GM23338 (cell line): ENCODE data around the gene CENPI. TPM values are rescaled to one million over a fixed set of nuclear protein-coding genes. Genes with fewer than 3 reads are reported as not detected.

Source experiments
- ATAC-seq: fragments of 200-7000 bp; cut with Tn5 transposase; 3 replicates; pipeline ENCODE4 v1.9.1; 2020
- DNase-seq: peaks from one replicate; pipeline ENCODE4 v3.0.0-alpha.2; 2015; ENCODE audit warnings: low spot score
- H2AFZ ChIP-seq: fragments of 200-600 bp; sonication (generic); 2 replicates; pipeline ENCODE4 v1.8.0; 2016; ENCODE audit warnings: antibody characterized with exemption, mild to moderate bottlenecking, moderate library complexity
- H3F3A ChIP-seq: fragments of 200-600 bp; sonication (generic); replicated peaks from 2 replicates; pipeline ENCODE4 v1.8.0; 2017; ENCODE audit warnings: antibody characterized with exemption, mixed run types, low read depth
- H3K27ac ChIP-seq: fragments of 200-600 bp; sonication (generic); 2 replicates; pipeline ENCODE4 v1.6.1; 2016; ENCODE audit warnings: low read depth
- H3K27me3 ChIP-seq: fragments of 200-600 bp; sonication (generic); 2 replicates; pipeline ENCODE4 v1.8.0; 2016; ENCODE audit warnings: mild to moderate bottlenecking, mixed run types, moderate library complexity; ENCODE audit not compliant: insufficient read depth
- H3K36me3 ChIP-seq: fragments of 200-600 bp; sonication (generic); 2 replicates; pipeline ENCODE4 v1.8.0; 2016; ENCODE audit warnings: mild to moderate bottlenecking; ENCODE audit not compliant: insufficient read depth
- H3K4me1 ChIP-seq: fragments of 200-600 bp; sonication (generic); 2 replicates; pipeline ENCODE4 v1.8.0; 2016; ENCODE audit warnings: mild to moderate bottlenecking, moderate library complexity; ENCODE audit not compliant: insufficient read depth
- H3K4me2 ChIP-seq: fragments of 200-600 bp; sonication (generic); 2 replicates; pipeline ENCODE4 v1.7.1; 2017; ENCODE audit warnings: mixed run types
- H3K4me3 ChIP-seq: fragments of 200-600 bp; sonication (generic); 2 replicates; pipeline ENCODE4 v1.6.1; 2016; ENCODE audit warnings: mixed run types
- H3K79me2 ChIP-seq: fragments of 200-600 bp; sonication (generic); replicated peaks from 2 replicates; pipeline ENCODE4 v1.8.0; 2017; ENCODE audit warnings: mild to moderate bottlenecking; ENCODE audit not compliant: insufficient read depth
- H3K9me2 ChIP-seq: fragments of 200-600 bp; sonication (generic); 2 replicates; pipeline ENCODE4 v1.8.0; 2017; ENCODE audit not compliant: insufficient read depth
- H4K20me1 ChIP-seq: fragments of 200-600 bp; sonication (generic); replicated peaks from 2 replicates; pipeline ENCODE4 v1.8.0; 2017; ENCODE audit warnings: mild to moderate bottlenecking; ENCODE audit not compliant: insufficient read depth
- H3K27ac Mint-ChIP-seq: 2 replicates; pipeline ENCODE4 v1.8.0; 2020; ENCODE audit warnings: inconsistent platforms, mild to moderate bottlenecking, moderate library complexity, mixed read lengths
- H3K27me3 Mint-ChIP-seq: 3 replicates; pipeline ENCODE4 v1.8.0; 2022; ENCODE audit warnings: low read depth, mild to moderate bottlenecking, moderate library complexity, mixed read lengths, inconsistent platforms; ENCODE audit not compliant: insufficient read depth, poor library complexity
- H3K36me3 Mint-ChIP-seq: 3 replicates; pipeline ENCODE4 v1.8.0; 2021; ENCODE audit warnings: low read depth, mild to moderate bottlenecking, inconsistent platforms, moderate library complexity, mixed read lengths
- H3K4me1 Mint-ChIP-seq: 3 replicates; pipeline ENCODE4 v1.8.0; 2020; ENCODE audit warnings: mild to moderate bottlenecking, inconsistent platforms, mixed read lengths
- H3K4me3 Mint-ChIP-seq: 3 replicates; pipeline ENCODE4 v1.8.0; 2021; ENCODE audit warnings: moderate library complexity, mild to moderate bottlenecking, inconsistent platforms, mixed read lengths
- H3K9me3 Mint-ChIP-seq: 3 replicates; pipeline ENCODE4 v1.8.0; 2020; ENCODE audit warnings: moderate library complexity, mild to moderate bottlenecking, inconsistent platforms, mixed read lengths
- CREB1 ChIP-seq: fragments of 250-450 bp; sonication (Bioruptor Pico); IDR thresholded peaks from 2 replicates; pipeline ENCODE4 v1.5.0; 2020; ENCODE audit warnings: low read depth, mild to moderate bottlenecking, moderate library complexity
- CTCF ChIP-seq, 2 experiments: fragments of 200-600 bp in 1 of 2; sonication (generic) in 1 of 2; conservative IDR thresholded peaks; 2 replicates each; pipeline versions ENCODE4 v1.5.1 to v1.6.1; 2016 to 2017; ENCODE audit warnings: antibody characterized with exemption in 2 of 2, low read depth in 2 of 2, mild to moderate bottlenecking in 2 of 2, moderate library complexity in 1 of 2
- EZH2 ChIP-seq: fragments of 200-600 bp; sonication (generic); IDR thresholded peaks from one replicate; pipeline ENCODE4 v1.8.0; 2017; ENCODE audit warnings: antibody characterized with exemption, mild to moderate bottlenecking, low read depth; ENCODE audit not compliant: unreplicated experiment
- EZH2phosphoT487 ChIP-seq: fragments of 200-600 bp; sonication (generic); IDR thresholded peaks from one replicate; pipeline ENCODE4 v1.8.1; 2018; ENCODE audit warnings: antibody characterized with exemption; ENCODE audit not compliant: unreplicated experiment
- JUNB ChIP-seq: IDR thresholded peaks from one replicate; pipeline ENCODE4 v1.6.1; 2016; ENCODE audit warnings: antibody characterized with exemption; ENCODE audit not compliant: unreplicated experiment
- POLR2AphosphoS5 ChIP-seq: IDR thresholded peaks from 2 replicates; pipeline ENCODE4 v1.6.1; 2016; ENCODE audit warnings: antibody characterized with exemption, low read depth
- ZNF114 ChIP-seq: fragments of 250-450 bp; sonication (Bioruptor Pico); IDR thresholded peaks from 2 replicates; pipeline ENCODE4 v1.5.0; 2020; ENCODE audit warnings: mild to moderate bottlenecking, moderate library complexity
- ZNF331 ChIP-seq: fragments of 250-450 bp; sonication (Bioruptor Pico); IDR thresholded peaks from 2 replicates; pipeline ENCODE4 v1.5.0; 2020; ENCODE audit warnings: low read depth, mild to moderate bottlenecking, moderate library complexity
- polyA plus RNA-seq: library from polyadenylated mRNA; unstranded; fragments of >200 nt; fragmentation: Nextera tagmentation; extraction: Ambion mirVana; gene quantifications from 2 replicates; pipeline ENCODE4 v1.2.1, GENCODE V29; 2016
- total RNA-seq: library from RNA; depleted of rRNA; stranded (reverse); fragments of >200 nt; shearing (Covaris generic); gene quantifications from 2 replicates; pipeline ENCODE4 v1.2.3, GENCODE V29; 2014
- TF ChIP-seq, protein P1 (sequence below): IDR thresholded peaks from 2 replicates; pipeline ENCODE4 v1.6.1; 2016; ENCODE audit warnings: antibody characterized with exemption
- TF ChIP-seq, protein P2 (sequence below): IDR thresholded peaks from one replicate; pipeline ENCODE4 v1.6.1; 2018; ENCODE audit warnings: antibody characterized with exemption; ENCODE audit not compliant: unreplicated experiment

The CENPI gene
- total and polyA plus RNA-seq, 2 experiments from 2014 or later, result 7.2 to 41.3 TPM

- TF ChIP-seq CTCF (conservative IDR thresholded peaks at IDR 0.05; ENCODE audit: low read depth in 2 of 2), result no peak
- TF ChIP-seq POLR2AphosphoS5, result no peak
- no peak for TF ChIP-seq ZNF331
- TF ChIP-seq EZH2, result no peak
Observed at GRCh38 chrX:101062176-101062575, 35.8 kb upstream of the CENPI start (continued).

DNA sequence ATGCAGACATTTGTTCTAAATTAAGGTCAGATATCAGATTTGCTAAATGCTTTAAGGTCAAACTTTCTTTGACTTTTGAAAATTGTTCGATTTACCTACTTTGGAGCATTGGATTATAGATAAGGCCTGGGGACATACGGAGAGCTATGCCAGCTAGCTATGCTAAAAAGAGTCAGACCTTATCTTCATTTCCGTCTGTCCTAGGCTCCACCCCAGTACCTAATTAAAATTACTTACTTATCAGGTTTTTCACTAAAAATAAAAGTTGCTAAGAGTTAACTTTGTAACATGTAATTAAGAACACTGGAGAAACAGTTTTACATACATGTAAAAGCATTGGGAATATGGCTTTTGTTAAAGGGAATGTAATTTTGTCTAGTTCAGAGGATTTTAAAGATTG, 26.4 kb upstream of the CENPI start:
- no peaks in the 10 kb centered on the region for H3K27me3 Mint-ChIP-seq
- ATAC-seq, result no peak
- no peaks in the 10 kb centered on the region for H3K9me3 Mint-ChIP-seq
- no peak overlapping the region for H3K4me3 Mint-ChIP-seq
- H4K20me1 ChIP-seq, result no peaks in the 10 kb centered on the region
- no peak overlapping the region for H2AFZ ChIP-seq
- H3K27ac Mint-ChIP-seq, result no peak overlapping the region
- H3K4me1 ChIP-seq, result no peaks in the 10 kb centered on the region
- no peak overlapping the region for H3K4me3 ChIP-seq
- no peaks in the 10 kb centered on the region for H3K36me3 ChIP-seq
- H3K27ac ChIP-seq, result no peak overlapping the region
- TF ChIP-seq ZNF114 (CRISPR knock-in tag) (no peak), POLR2AphosphoS5 (no peak), CREB1 (CRISPR knock-in tag) (no peak), EZH2 (no peak), EZH2phosphoT487 (no peak), JUNB (no peak), CTCF (conservative IDR thresholded peaks at IDR 0.05; ENCODE audit: low read depth in 2 of 2) (no peak)
- TF ChIP-seq, protein P1, sequence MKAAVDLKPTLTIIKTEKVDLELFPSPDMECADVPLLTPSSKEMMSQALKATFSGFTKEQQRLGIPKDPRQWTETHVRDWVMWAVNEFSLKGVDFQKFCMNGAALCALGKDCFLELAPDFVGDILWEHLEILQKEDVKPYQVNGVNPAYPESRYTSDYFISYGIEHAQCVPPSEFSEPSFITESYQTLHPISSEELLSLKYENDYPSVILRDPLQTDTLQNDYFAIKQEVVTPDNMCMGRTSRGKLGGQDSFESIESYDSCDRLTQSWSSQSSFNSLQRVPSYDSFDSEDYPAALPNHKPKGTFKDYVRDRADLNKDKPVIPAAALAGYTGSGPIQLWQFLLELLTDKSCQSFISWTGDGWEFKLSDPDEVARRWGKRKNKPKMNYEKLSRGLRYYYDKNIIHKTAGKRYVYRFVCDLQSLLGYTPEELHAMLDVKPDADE, result no peak
- TF ChIP-seq, protein P2, sequence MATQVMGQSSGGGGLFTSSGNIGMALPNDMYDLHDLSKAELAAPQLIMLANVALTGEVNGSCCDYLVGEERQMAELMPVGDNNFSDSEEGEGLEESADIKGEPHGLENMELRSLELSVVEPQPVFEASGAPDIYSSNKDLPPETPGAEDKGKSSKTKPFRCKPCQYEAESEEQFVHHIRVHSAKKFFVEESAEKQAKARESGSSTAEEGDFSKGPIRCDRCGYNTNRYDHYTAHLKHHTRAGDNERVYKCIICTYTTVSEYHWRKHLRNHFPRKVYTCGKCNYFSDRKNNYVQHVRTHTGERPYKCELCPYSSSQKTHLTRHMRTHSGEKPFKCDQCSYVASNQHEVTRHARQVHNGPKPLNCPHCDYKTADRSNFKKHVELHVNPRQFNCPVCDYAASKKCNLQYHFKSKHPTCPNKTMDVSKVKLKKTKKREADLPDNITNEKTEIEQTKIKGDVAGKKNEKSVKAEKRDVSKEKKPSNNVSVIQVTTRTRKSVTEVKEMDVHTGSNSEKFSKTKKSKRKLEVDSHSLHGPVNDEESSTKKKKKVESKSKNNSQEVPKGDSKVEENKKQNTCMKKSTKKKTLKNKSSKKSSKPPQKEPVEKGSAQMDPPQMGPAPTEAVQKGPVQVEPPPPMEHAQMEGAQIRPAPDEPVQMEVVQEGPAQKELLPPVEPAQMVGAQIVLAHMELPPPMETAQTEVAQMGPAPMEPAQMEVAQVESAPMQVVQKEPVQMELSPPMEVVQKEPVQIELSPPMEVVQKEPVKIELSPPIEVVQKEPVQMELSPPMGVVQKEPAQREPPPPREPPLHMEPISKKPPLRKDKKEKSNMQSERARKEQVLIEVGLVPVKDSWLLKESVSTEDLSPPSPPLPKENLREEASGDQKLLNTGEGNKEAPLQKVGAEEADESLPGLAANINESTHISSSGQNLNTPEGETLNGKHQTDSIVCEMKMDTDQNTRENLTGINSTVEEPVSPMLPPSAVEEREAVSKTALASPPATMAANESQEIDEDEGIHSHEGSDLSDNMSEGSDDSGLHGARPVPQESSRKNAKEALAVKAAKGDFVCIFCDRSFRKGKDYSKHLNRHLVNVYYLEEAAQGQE, result no peak
- no peaks in the 10 kb centered on the region for H3K36me3 Mint-ChIP-seq
- no peaks in the 10 kb centered on the region for H3K27me3 ChIP-seq
- no peaks in the 10 kb centered on the region for H3K4me1 Mint-ChIP-seq
- no peak overlapping the region for H3K4me2 ChIP-seq
- no peak for DNase-seq
- no peaks in the 10 kb centered on the region for H3K9me2 ChIP-seq
- no peaks in the 10 kb centered on the region for H3F3A ChIP-seq
- H3K79me2 ChIP-seq, result no peaks in the 10 kb centered on the region
